ENCODE measurements around the gene SH3BGRL.
"Not testable (repeated sequence)": the region's sequence is repeated elsewhere in the genome, so short reads cannot be mapped to it uniquely, and the experiment has no call there.

The SH3BGRL gene

GRCh38 chrX:81259020-81259713, 57.3 kb downstream of the SH3BGRL start:
- no peak for DNase-seq (ENCODE audit: low read depth in 1 of 2, low spot score in 1 of 2)

GRCh38 chrX:81259714-81260395, 58.0 kb downstream of the SH3BGRL start:
- DNase-seq (ENCODE audit: low read depth in 1 of 2, low spot score in 1 of 2): no peak

- no peak for DNase-seq (ENCODE audit: low read depth in 1 of 2, low spot score in 1 of 2)
Measured at GRCh38 chrX:81261576-81261975, 59.7 kb downstream of the SH3BGRL start.

GRCh38 chrX:81263059-81263458, 61.2 kb downstream of the SH3BGRL start:
- DNase-seq (ENCODE audit: low read depth in 1 of 2, low spot score in 1 of 2): no peak

- DNase-seq (ENCODE audit: low read depth in 1 of 2, low spot score in 1 of 2): no peak
Measured at GRCh38 chrX:81278616-81279015, 76.7 kb downstream of the SH3BGRL start.

GRCh38 chrX:81280148-81280547, 78.2 kb downstream of the SH3BGRL start:
- no peak for DNase-seq (ENCODE audit: low read depth in 1 of 2, low spot score in 1 of 2)

- no peak for DNase-seq (ENCODE audit: low read depth in 1 of 2, low spot score in 1 of 2)
Measured at GRCh38 chrX:81286075-81286474, 84.2 kb downstream of the SH3BGRL start.

GRCh38 chrX:81286608-81287007, 84.7 kb downstream of the SH3BGRL start:
- no peak for DNase-seq (ENCODE audit: low read depth in 1 of 2, low spot score in 1 of 2)

GRCh38 chrX:81291996-81292395, 90.1 kb downstream of the SH3BGRL start:
- DNase-seq (ENCODE audit: low read depth in 1 of 2, low spot score in 1 of 2): no peak

GRCh38 chrX:81294101-81294500, 92.2 kb downstream of the SH3BGRL start:
- no peak for DNase-seq (ENCODE audit: low read depth in 1 of 2, low spot score in 1 of 2)

GRCh38 chrX:81301877-81302276, 100.0 kb downstream of the SH3BGRL start:
- no peak for DNase-seq (ENCODE audit: low read depth in 1 of 2, low spot score in 1 of 2)

GRCh38 chrX:81304563-81304962, 102.7 kb downstream of the SH3BGRL start:
- no peak for DNase-seq (ENCODE audit: low read depth in 1 of 2, low spot score in 1 of 2)

GRCh38 chrX:81305240-81305639, 103.3 kb downstream of the SH3BGRL start:
- no peak for DNase-seq (ENCODE audit: low read depth in 1 of 2, low spot score in 1 of 2)

GRCh38 chrX:81308086-81308829, 106.4 kb downstream of the SH3BGRL start:
- DNase-seq (ENCODE audit: low read depth in 1 of 2, low spot score in 1 of 2): no peak

- no peak for DNase-seq (ENCODE audit: low read depth in 1 of 2, low spot score in 1 of 2)
Measured at GRCh38 chrX:81316163-81316562, 114.3 kb downstream of the SH3BGRL start.

- DNase-seq (ENCODE audit: low read depth in 1 of 2, low spot score in 1 of 2): not testable (repeated sequence)
Measured at GRCh38 chrX:81331653-81332052, 129.8 kb downstream of the SH3BGRL start.

- DNase-seq (ENCODE audit: low read depth in 1 of 2, low spot score in 1 of 2): no peak
Measured at GRCh38 chrX:81336455-81337152, 134.7 kb downstream of the SH3BGRL start.

GRCh38 chrX:81337805-81338204, 135.9 kb downstream of the SH3BGRL start:
- DNase-seq (ENCODE audit: low read depth in 1 of 2, low spot score in 1 of 2): no peak

- DNase-seq (ENCODE audit: low read depth in 1 of 2, low spot score in 1 of 2): no peak
Measured at GRCh38 chrX:81338924-81339323, 137.0 kb downstream of the SH3BGRL start.

- DNase-seq (ENCODE audit: low read depth in 1 of 2, low spot score in 1 of 2): not testable (repeated sequence)
Measured at GRCh38 chrX:81345296-81345695, 143.4 kb downstream of the SH3BGRL start.

Data from activated T-helper 1 cell treated with anti-CD3 and anti-CD28 coated beads, Interleukin-2, amount 50 U/mL, for 16 hours (primary cell).